Measurements from ENCODE around the gene MRAP2. TPM values are rescaled to one million over a fixed set of nuclear protein-coding genes. Genes with fewer than 3 reads are reported as not detected.
"Not testable (repeated sequence)": the region's sequence is repeated elsewhere in the genome, so short reads cannot be mapped to it uniquely, and the experiment has no call there.

The MRAP2 gene
- total RNA-seq, 1 donor from 2014 or later = 5.1 TPM

DNA sequence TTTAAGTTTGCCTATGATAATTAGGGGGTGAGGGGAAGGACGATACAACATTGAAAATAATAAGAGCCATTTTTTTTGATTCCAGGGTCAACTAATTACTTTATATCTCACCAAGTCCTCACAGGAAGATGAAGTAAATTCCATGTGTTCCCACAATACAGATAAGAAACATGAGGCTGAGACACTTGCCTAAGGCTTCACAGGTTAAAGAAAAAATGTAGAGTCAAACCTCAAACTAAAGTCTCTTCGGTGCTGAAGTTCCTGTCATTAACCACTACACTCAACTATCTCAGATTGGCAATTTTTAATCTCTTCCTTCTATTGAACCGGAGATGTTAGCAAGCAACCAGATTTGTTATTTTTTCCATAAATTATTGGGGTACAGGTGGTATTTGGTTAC is 33.0 kb downstream of the MRAP2 start:
- TF ChIP-seq, protein P1, sequence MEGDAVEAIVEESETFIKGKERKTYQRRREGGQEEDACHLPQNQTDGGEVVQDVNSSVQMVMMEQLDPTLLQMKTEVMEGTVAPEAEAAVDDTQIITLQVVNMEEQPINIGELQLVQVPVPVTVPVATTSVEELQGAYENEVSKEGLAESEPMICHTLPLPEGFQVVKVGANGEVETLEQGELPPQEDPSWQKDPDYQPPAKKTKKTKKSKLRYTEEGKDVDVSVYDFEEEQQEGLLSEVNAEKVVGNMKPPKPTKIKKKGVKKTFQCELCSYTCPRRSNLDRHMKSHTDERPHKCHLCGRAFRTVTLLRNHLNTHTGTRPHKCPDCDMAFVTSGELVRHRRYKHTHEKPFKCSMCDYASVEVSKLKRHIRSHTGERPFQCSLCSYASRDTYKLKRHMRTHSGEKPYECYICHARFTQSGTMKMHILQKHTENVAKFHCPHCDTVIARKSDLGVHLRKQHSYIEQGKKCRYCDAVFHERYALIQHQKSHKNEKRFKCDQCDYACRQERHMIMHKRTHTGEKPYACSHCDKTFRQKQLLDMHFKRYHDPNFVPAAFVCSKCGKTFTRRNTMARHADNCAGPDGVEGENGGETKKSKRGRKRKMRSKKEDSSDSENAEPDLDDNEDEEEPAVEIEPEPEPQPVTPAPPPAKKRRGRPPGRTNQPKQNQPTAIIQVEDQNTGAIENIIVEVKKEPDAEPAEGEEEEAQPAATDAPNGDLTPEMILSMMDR (IDR thresholded peaks at IDR 0.05; ENCODE audit: partially characterized antibody, unreplicated experiment) = no peak
- peaks cover 10% of the 10 kb centered on the region for H3K36me3 Mint-ChIP-seq (ENCODE audit: unreplicated experiment)
- H3K4me1 Mint-ChIP-seq (ENCODE audit: low read depth, unreplicated experiment) = peaks cover 14% of the 10 kb centered on the region
- H3K4me3 Mint-ChIP-seq (ENCODE audit: unreplicated experiment) = no peak overlapping the region
- no peak for DNase-seq
- H3K9me3 Mint-ChIP-seq (ENCODE audit: unreplicated experiment) = peaks cover 5% of the 10 kb centered on the region
- peaks cover 2% of the 10 kb centered on the region for H3K27me3 Mint-ChIP-seq (ENCODE audit: unreplicated experiment)
- no peak overlapping the region for H3K27ac Mint-ChIP-seq (ENCODE audit: unreplicated experiment)

DNA sequence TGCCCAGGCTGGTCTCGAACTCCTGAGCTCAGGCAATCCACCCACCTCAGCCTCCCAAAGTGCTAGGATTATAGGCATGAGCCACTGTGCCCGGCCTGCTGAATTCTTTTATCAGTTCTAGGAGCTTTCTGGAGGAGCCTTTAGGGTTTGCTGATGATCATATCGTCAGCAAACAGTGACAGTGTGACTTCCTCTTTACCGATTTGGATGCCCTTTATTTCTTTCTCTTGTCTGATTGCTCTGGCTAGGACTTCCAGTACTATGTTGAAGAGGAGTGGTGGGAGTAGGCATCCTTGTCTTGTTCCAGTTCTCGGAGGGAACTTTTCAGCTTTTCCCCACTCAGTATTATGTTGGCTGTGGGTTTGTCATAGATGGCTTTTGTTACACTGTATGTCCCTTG is 35.3 kb downstream of the MRAP2 start:
- DNase-seq; H3K9me3 Mint-ChIP-seq (ENCODE audit: unreplicated experiment); H3K27me3 Mint-ChIP-seq (ENCODE audit: unreplicated experiment); H3K36me3 Mint-ChIP-seq (ENCODE audit: unreplicated experiment); H3K27ac Mint-ChIP-seq (ENCODE audit: unreplicated experiment); H3K4me3 Mint-ChIP-seq (ENCODE audit: unreplicated experiment): not testable (repeated sequence)
- H3K4me1 Mint-ChIP-seq (ENCODE audit: low read depth, unreplicated experiment) = peaks cover 15% of the 10 kb centered on the region

DNA sequence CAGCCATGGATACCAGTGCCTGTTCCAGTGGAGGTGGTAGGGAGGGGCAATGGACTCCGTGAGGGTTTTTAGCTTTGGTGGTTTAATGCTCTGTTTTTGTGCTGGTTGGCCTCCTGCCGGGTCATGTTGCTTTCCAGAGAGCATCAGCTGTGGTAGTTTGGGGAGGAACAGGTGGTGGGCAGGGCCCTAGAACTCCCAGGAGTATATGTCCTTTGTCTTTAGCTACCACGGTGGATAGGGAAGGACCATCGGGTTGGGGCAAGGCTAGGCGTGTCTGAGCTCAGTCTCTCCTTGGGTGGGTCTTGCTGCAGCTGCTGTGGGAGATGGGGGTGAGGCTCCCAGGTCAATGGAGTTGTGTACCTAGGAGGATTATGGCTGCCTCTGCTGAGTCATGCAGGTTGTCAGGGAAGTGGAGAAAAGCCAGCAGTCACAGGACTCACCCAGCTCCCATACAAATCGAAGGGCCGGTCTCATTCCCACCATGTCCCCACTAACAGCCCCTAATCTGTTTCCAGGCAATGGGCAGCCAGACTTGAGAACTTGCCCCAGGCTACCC is 38.9 kb downstream of the MRAP2 start:
- Mint-ChIP-seq H3K27ac (ENCODE audit: unreplicated experiment) (peak overlapping the region; percentile 90), H3K4me1 (ENCODE audit: low read depth, unreplicated experiment) (peaks cover 21% of the 10 kb centered on the region), H3K36me3 (ENCODE audit: unreplicated experiment) (peaks cover 10% of the 10 kb centered on the region), H3K9me3 (ENCODE audit: unreplicated experiment) (peaks cover 8% of the 10 kb centered on the region), H3K4me3 (ENCODE audit: unreplicated experiment) (no peak overlapping the region), H3K27me3 (ENCODE audit: unreplicated experiment) (peaks cover 5% of the 10 kb centered on the region)
- DNase-seq = no peak
- TF ChIP-seq, protein P1 (IDR thresholded peaks at IDR 0.05; ENCODE audit: partially characterized antibody, unreplicated experiment) = no peak

DNA sequence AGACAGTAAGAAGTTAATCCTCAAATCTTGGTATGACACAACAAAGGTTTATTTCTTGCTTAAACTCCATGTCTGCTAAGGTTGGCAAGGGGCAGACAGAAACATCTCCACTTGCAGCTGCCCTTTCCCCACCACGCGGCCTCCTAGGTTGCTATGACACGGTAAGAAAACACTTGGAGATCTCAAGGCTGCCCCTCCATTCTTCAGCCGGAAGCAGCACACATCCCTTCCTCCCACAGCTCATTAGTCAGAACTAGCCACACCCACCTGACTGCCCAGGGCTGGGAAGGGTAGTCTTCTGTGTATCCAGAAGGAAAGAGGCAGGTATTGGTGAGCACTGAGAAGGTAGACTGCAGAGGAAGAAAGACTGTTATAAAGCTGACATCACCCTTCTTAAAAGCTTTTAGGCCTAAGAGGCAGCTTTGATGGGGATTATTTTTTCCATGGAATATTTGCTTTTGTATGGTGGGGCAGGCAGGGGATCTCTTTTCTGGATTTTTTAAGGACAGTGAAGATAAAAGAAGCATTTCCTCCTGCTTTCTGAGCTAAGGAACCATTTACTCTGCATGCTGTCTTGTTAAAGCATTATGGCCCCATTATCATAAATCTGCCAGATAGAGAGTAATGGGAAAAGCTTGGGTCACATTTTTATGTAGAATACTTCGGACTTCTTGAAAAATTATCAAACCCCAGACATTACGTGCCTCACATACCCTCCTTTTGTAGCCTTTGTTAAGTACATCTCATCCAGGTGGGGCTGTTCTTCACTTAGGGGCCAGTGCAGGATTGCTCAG is 41.6 kb downstream of the MRAP2 start:
- no peak for DNase-seq
- H3K36me3 Mint-ChIP-seq (ENCODE audit: unreplicated experiment) = peaks cover under 1% of the 10 kb centered on the region
- no peak overlapping the region for H3K27ac Mint-ChIP-seq (ENCODE audit: unreplicated experiment)
- peaks cover 4% of the 10 kb centered on the region for H3K27me3 Mint-ChIP-seq (ENCODE audit: unreplicated experiment)
- H3K4me1 Mint-ChIP-seq (ENCODE audit: low read depth, unreplicated experiment) = peaks cover 21% of the 10 kb centered on the region
- H3K4me3 Mint-ChIP-seq (ENCODE audit: unreplicated experiment) = no peak overlapping the region
- TF ChIP-seq, protein P1 (IDR thresholded peaks at IDR 0.05; ENCODE audit: partially characterized antibody, unreplicated experiment) = no peak
- H3K9me3 Mint-ChIP-seq (ENCODE audit: unreplicated experiment) = peaks cover 4% of the 10 kb centered on the region

- no peak overlapping the region for H3K27ac Mint-ChIP-seq (ENCODE audit: unreplicated experiment)
- TF ChIP-seq, protein P1 (IDR thresholded peaks at IDR 0.05; ENCODE audit: partially characterized antibody, unreplicated experiment) = no peak
- no peaks in the 10 kb centered on the region for H3K9me3 Mint-ChIP-seq (ENCODE audit: unreplicated experiment)
- H3K27me3 Mint-ChIP-seq (ENCODE audit: unreplicated experiment) = peaks cover 2% of the 10 kb centered on the region
- H3K36me3 Mint-ChIP-seq (ENCODE audit: unreplicated experiment) = no peaks in the 10 kb centered on the region
- no peak overlapping the region for H3K4me3 Mint-ChIP-seq (ENCODE audit: unreplicated experiment)
- no peak for DNase-seq
- H3K4me1 Mint-ChIP-seq (ENCODE audit: low read depth, unreplicated experiment) = peaks cover 17% of the 10 kb centered on the region
Measured at GRCh38 chr6:84077645-84078044, 44.1 kb downstream of the MRAP2 start.

Data from glutamatergic neuron (in vitro differentiated cells).